ENCODE results near the gene TREX2. TPM values are rescaled to one million over a fixed set of nuclear protein-coding genes. Genes with fewer than 3 reads are reported as not detected.

TREX2 gene
- total RNA-seq, 1 donor from 2014 or later: 0.80 TPM

GRCh38 chrX:153433161-153433680 is 12.6 kb downstream of the TREX2 start:
- Histone ChIP-seq H3K27ac (no peak overlapping the region), H3K4me3 (no peak overlapping the region), H3K9me3 (no peaks in the 10 kb centered on the region), H3K27me3 (ENCODE audit: low read depth) (no peaks in the 10 kb centered on the region), H3K36me3 (no peaks in the 10 kb centered on the region), H3K4me1 (no peaks in the 10 kb centered on the region)
- no peak for ATAC-seq
- DNase-seq: no peak
- TF ChIP-seq, protein P1, sequence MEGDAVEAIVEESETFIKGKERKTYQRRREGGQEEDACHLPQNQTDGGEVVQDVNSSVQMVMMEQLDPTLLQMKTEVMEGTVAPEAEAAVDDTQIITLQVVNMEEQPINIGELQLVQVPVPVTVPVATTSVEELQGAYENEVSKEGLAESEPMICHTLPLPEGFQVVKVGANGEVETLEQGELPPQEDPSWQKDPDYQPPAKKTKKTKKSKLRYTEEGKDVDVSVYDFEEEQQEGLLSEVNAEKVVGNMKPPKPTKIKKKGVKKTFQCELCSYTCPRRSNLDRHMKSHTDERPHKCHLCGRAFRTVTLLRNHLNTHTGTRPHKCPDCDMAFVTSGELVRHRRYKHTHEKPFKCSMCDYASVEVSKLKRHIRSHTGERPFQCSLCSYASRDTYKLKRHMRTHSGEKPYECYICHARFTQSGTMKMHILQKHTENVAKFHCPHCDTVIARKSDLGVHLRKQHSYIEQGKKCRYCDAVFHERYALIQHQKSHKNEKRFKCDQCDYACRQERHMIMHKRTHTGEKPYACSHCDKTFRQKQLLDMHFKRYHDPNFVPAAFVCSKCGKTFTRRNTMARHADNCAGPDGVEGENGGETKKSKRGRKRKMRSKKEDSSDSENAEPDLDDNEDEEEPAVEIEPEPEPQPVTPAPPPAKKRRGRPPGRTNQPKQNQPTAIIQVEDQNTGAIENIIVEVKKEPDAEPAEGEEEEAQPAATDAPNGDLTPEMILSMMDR (IDR thresholded peaks at IDR 0.05): no peak
- intact Hi-C loops (cut with DNase I): no loop called here

- DNase-seq (no peak), ATAC-seq (no peak)
- H3K9me3 ChIP-seq: no peaks in the 10 kb centered on the region
- no peaks in the 10 kb centered on the region for H3K36me3 ChIP-seq
- no peaks in the 10 kb centered on the region for H3K4me1 ChIP-seq
- no peaks in the 10 kb centered on the region for H3K27me3 ChIP-seq (ENCODE audit: low read depth)
- intact Hi-C loops (cut with DNase I): no loop called here
- H3K27ac ChIP-seq: no peak overlapping the region
- TF ChIP-seq, protein P1 (IDR thresholded peaks at IDR 0.05): no peak
- H3K4me3 ChIP-seq: no peak overlapping the region
Observed at GRCh38 chrX:153430796-153431195, 15.1 kb downstream of the TREX2 start.

DNA sequence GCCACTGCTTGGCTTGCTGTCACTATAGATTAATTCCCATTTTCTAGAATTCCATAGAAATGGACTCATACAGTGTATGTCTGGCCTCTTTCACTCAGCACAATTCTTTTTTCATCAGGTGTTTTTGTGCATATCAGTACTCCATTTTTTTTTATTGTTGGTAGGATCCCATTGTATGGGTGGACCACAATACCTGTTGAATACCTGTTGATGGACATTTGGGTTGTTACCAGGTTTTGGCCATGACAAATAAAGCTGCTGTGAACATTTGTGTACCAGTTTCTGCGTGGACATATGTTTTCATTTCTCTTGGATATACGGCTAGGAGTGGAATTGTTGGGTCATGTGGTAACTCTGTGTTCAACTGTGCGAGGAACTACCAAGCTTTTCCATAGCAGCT is 19.7 kb downstream of the TREX2 start:
- no peaks in the 10 kb centered on the region for H3K27me3 ChIP-seq (ENCODE audit: low read depth)
- no peaks in the 10 kb centered on the region for H3K4me1 ChIP-seq
- no peaks in the 10 kb centered on the region for H3K36me3 ChIP-seq
- TF ChIP-seq, protein P1 (IDR thresholded peaks at IDR 0.05): no peak
- ATAC-seq (no peak), DNase-seq (no peak)
- H3K27ac ChIP-seq: no peak overlapping the region
- no peaks in the 10 kb centered on the region for H3K9me3 ChIP-seq
- intact Hi-C loops (cut with DNase I): no loop called here
- H3K4me3 ChIP-seq: no peak overlapping the region

GRCh38 chrX:153423652-153424051 is 22.2 kb downstream of the TREX2 start:
- H3K27me3 ChIP-seq (ENCODE audit: low read depth): no peaks in the 10 kb centered on the region
- no peaks in the 10 kb centered on the region for H3K9me3 ChIP-seq
- H3K4me3 ChIP-seq: no peak overlapping the region
- H3K27ac ChIP-seq: no peak overlapping the region
- H3K4me1 ChIP-seq: no peaks in the 10 kb centered on the region
- TF ChIP-seq, protein P1 (IDR thresholded peaks at IDR 0.05): no peak
- DNase-seq: peak; percentile 66
- ATAC-seq: peak in 1 of 2 donors; percentile 50
- intact Hi-C loops (cut with DNase I): no loop called here
- H3K36me3 ChIP-seq: no peaks in the 10 kb centered on the region

GRCh38 chrX:153421856-153422255 is 24.0 kb downstream of the TREX2 start:
- TF ChIP-seq, protein P1 (IDR thresholded peaks at IDR 0.05): no peak
- Histone ChIP-seq H3K27me3 (ENCODE audit: low read depth) (no peaks in the 10 kb centered on the region), H3K36me3 (no peaks in the 10 kb centered on the region), H3K9me3 (no peaks in the 10 kb centered on the region), H3K4me1 (no peaks in the 10 kb centered on the region), H3K4me3 (no peak overlapping the region), H3K27ac (no peak overlapping the region)
- no peak for ATAC-seq
- intact Hi-C loops (cut with DNase I): no loop called here
- DNase-seq: no peak
